Brain pericyte (primary cell): ENCODE data around the gene NEU1.

ENCODE experiments used
- DNase-seq: peaks from one replicate; pipeline ENCODE4 v3.0.0-alpha.2; 2012; ENCODE audit warnings: low read depth, low spot score

The NEU1 gene

GRCh38 chr6:31896493-31896855, 33.9 kb upstream of the NEU1 start:
- DNase-seq: no peak

GRCh38 chr6:31892821-31893220, 30.2 kb upstream of the NEU1 start:
- DNase-seq: no peak

GRCh38 chr6:31889331-31889972, 26.8 kb upstream of the NEU1 start:
- DNase-seq: no peak

GRCh38 chr6:31888276-31889258, 25.9 kb upstream of the NEU1 start:
- DNase-seq: no peak

- DNase-seq: no peak
Measured at GRCh38 chr6:31887173-31888007, 24.8 kb upstream of the NEU1 start.

GRCh38 chr6:31886541-31886991, 23.9 kb upstream of the NEU1 start:
- no peak for DNase-seq

- no peak for DNase-seq
Measured at GRCh38 chr6:31884528-31885035, 22.0 kb upstream of the NEU1 start.

- DNase-seq: no peak
Measured at GRCh38 chr6:31883676-31884075, 21.1 kb upstream of the NEU1 start.

- no peak for DNase-seq
Measured at GRCh38 chr6:31882344-31882743, 19.7 kb upstream of the NEU1 start.

GRCh38 chr6:31881136-31881859, 18.7 kb upstream of the NEU1 start:
- DNase-seq: no peak

- DNase-seq: no peak
Measured at GRCh38 chr6:31880616-31881015, 18.0 kb upstream of the NEU1 start.

- no peak for DNase-seq
Measured at GRCh38 chr6:31879901-31880300, 17.3 kb upstream of the NEU1 start.

- DNase-seq: no peak
Measured at GRCh38 chr6:31879143-31879542, 16.5 kb upstream of the NEU1 start.

GRCh38 chr6:31878726-31879125, 16.1 kb upstream of the NEU1 start, which contains the start of gene SLC44A4:
Gene SLC44A4 (minus strand): TSS chr6:31878997. CDS start chr6:31878980, 17 bp downstream.
- no peak for DNase-seq

- DNase-seq: no peak
Measured at GRCh38 chr6:31878222-31878621, 15.6 kb upstream of the NEU1 start.

- DNase-seq: no peak
Measured at GRCh38 chr6:31877651-31878161, 15.1 kb upstream of the NEU1 start.

- DNase-seq: no peak
Measured at GRCh38 chr6:31877125-31877650, 14.6 kb upstream of the NEU1 start.

GRCh38 chr6:31876357-31876756, 13.7 kb upstream of the NEU1 start:
- DNase-seq: no peak

- no peak for DNase-seq
Measured at GRCh38 chr6:31875877-31876276, 13.3 kb upstream of the NEU1 start.

GRCh38 chr6:31874836-31875572, 12.4 kb upstream of the NEU1 start:
- no peak for DNase-seq
